Cardiac fibroblast (primary cell): ENCODE results near the gene HAPLN2.
A peak's percentile ranks its signal among the peaks of the same experiment; 100 is the strongest.
"Not testable (repeated sequence)": the region's sequence is repeated elsewhere in the genome, so short reads cannot be mapped to it uniquely, and the experiment has no call there.

Experiments used
- DNase-seq, 2 donors: peaks; one replicate each; pipeline versions ENCODE4 v3.0.0 to v3.0.0-alpha.2; 2010; ENCODE audit warnings: low read depth in 2 of 2
- H3K4me3 ChIP-seq, 2 donors: replicated peaks in 1 of 2; 1 replicate in 1 of 2; 2 replicates in 1 of 2; pipeline ENCODE4 v1.5.1; 2011; ENCODE audit warnings: low read depth in 2 of 2, low read length in 2 of 2, mild to moderate bottlenecking in 2 of 2, moderate library complexity in 1 of 2
- CTCF ChIP-seq: IDR thresholded peaks from one replicate; pipeline ENCODE4 v1.5.1; 2011; ENCODE audit warnings: low read depth, mild to moderate bottlenecking, low read length, inconsistent platforms

HAPLN2 gene

GRCh38 chr1:156586323-156586722 lies 32.9 kb upstream of the HAPLN2 start:
- TF ChIP-seq CTCF, result no peak
- no peak for DNase-seq
- H3K4me3 ChIP-seq, result no peak overlapping the region

GRCh38 chr1:156586892-156587477 lies 32.2 kb upstream of the HAPLN2 start:
- no peak for DNase-seq
- TF ChIP-seq CTCF, result no peak
- no peak overlapping the region for H3K4me3 ChIP-seq

GRCh38 chr1:156587927-156588326 lies 31.3 kb upstream of the HAPLN2 start:
- DNase-seq, H3K4me3 ChIP-seq: not testable (repeated sequence)

- DNase-seq, result no peak
- TF ChIP-seq CTCF, result no peak
- no peak overlapping the region for H3K4me3 ChIP-seq
Observed at GRCh38 chr1:156589546-156589945, 29.7 kb upstream of the HAPLN2 start.

GRCh38 chr1:156590326-156591180 lies 28.7 kb upstream of the HAPLN2 start:
- no peak for DNase-seq
- H3K4me3 ChIP-seq, result no peak overlapping the region
- TF ChIP-seq CTCF, result no peak

- no peak for TF ChIP-seq CTCF
- DNase-seq, result no peak
- H3K4me3 ChIP-seq, result peak overlapping the region; percentile 60 to 82
Observed at GRCh38 chr1:156591181-156591431, 28.1 kb upstream of the HAPLN2 start.

GRCh38 chr1:156591432-156592157 lies 27.6 kb upstream of the HAPLN2 start, which contains the start of gene NAXE:
TSS of gene NAXE (plus strand) at chr1:156591776. CDS start at chr1:156591805, 29 bp downstream.
- TF ChIP-seq CTCF, result no peak
- peak; percentile 40 to 65 for DNase-seq
- H3K4me3 ChIP-seq, result peak within 1 kb of the TSS; percentile 60 to 82
